Endothelial cell (in vitro differentiated cells): ENCODE results near the gene SRP68. TPM values are rescaled to one million over a fixed set of nuclear protein-coding genes. Genes with fewer than 3 reads are reported as not detected.

ENCODE experiments used
- DNase-seq: peaks from one replicate; pipeline ENCODE4 v3.0.0; 2021; ENCODE audit warnings: low spot score
- H3K27ac Mint-ChIP-seq: one replicate; pipeline ENCODE4 v1.8.0; 2021; ENCODE audit warnings: mixed read lengths, inconsistent platforms; ENCODE audit not compliant: unreplicated experiment
- H3K27me3 Mint-ChIP-seq: one replicate; pipeline ENCODE4 v1.8.0; 2021; ENCODE audit warnings: mild to moderate bottlenecking, moderate library complexity, mixed read lengths, inconsistent platforms; ENCODE audit not compliant: unreplicated experiment
- H3K36me3 Mint-ChIP-seq: one replicate; pipeline ENCODE4 v1.8.0; 2021; ENCODE audit warnings: mild to moderate bottlenecking, low read depth, mixed read lengths, inconsistent platforms; ENCODE audit not compliant: unreplicated experiment
- H3K4me1 Mint-ChIP-seq: one replicate; pipeline ENCODE4 v1.8.0; 2021; ENCODE audit warnings: mild to moderate bottlenecking, mixed read lengths, inconsistent platforms; ENCODE audit not compliant: unreplicated experiment
- H3K4me3 Mint-ChIP-seq: one replicate; pipeline ENCODE4 v1.8.0; 2021; ENCODE audit warnings: mild to moderate bottlenecking, mixed read lengths, inconsistent platforms; ENCODE audit not compliant: unreplicated experiment
- H3K9me3 Mint-ChIP-seq: one replicate; pipeline ENCODE4 v1.8.0; 2021; ENCODE audit warnings: mixed read lengths, inconsistent platforms; ENCODE audit not compliant: unreplicated experiment
- CTCF ChIP-seq: fragments of 200-600 bp; sonication (generic); IDR thresholded peaks from one replicate; pipeline ENCODE4 v1.5.0; 2021; ENCODE audit warnings: antibody characterized with exemption; ENCODE audit not compliant: unreplicated experiment
- total RNA-seq: library from RNA; stranded (reverse); fragmentation: NEBNext Ultra II Directional; extraction: Animal tissue kit (Norgen Biotek cat#: 25700); gene quantifications from one replicate; pipeline ENCODE4 v1.2.1, GENCODE V29; 2021; ENCODE audit not compliant: unreplicated experiment

SRP68 gene
- total RNA-seq, 1 donor from 2014 or later: 62.6 TPM

- H3K4me3 Mint-ChIP-seq: no peak overlapping the region
- H3K27me3 Mint-ChIP-seq: peaks cover 11% of the 10 kb centered on the region
- peaks cover 44% of the 10 kb centered on the region for H3K36me3 Mint-ChIP-seq
- H3K4me1 Mint-ChIP-seq: no peaks in the 10 kb centered on the region
- H3K9me3 Mint-ChIP-seq: no peaks in the 10 kb centered on the region
- no peak for TF ChIP-seq CTCF
- H3K27ac Mint-ChIP-seq: no peak overlapping the region
- no peak for DNase-seq
Measured at GRCh38 chr17:76087531-76087930, 15.2 kb upstream of the SRP68 start.

- DNase-seq: no peak
- Mint-ChIP-seq H3K36me3 (peaks cover 38% of the 10 kb centered on the region), H3K4me1 (no peaks in the 10 kb centered on the region), H3K9me3 (no peaks in the 10 kb centered on the region), H3K27ac (no peak overlapping the region), H3K27me3 (peaks cover 18% of the 10 kb centered on the region), H3K4me3 (no peak overlapping the region)
- no peak for TF ChIP-seq CTCF
Measured at GRCh38 chr17:76086384-76086783, 14.1 kb upstream of the SRP68 start.

- no peak for DNase-seq
- H3K27me3 Mint-ChIP-seq: peaks cover 21% of the 10 kb centered on the region
- peaks cover 2% of the 10 kb centered on the region for H3K4me1 Mint-ChIP-seq
- H3K4me3 Mint-ChIP-seq: no peak overlapping the region
- H3K27ac Mint-ChIP-seq: no peak overlapping the region
- no peaks in the 10 kb centered on the region for H3K9me3 Mint-ChIP-seq
- no peak for TF ChIP-seq CTCF
- H3K36me3 Mint-ChIP-seq: peaks cover 32% of the 10 kb centered on the region
Measured at GRCh38 chr17:76085731-76086366, 13.5 kb upstream of the SRP68 start.

- Mint-ChIP-seq H3K36me3 (peaks cover 29% of the 10 kb centered on the region), H3K4me3 (no peak overlapping the region), H3K27me3 (peaks cover 23% of the 10 kb centered on the region), H3K4me1 (peaks cover 5% of the 10 kb centered on the region), H3K9me3 (no peaks in the 10 kb centered on the region), H3K27ac (no peak overlapping the region)
- no peak for DNase-seq
- no peak for TF ChIP-seq CTCF
Measured at GRCh38 chr17:76085066-76085730, 12.9 kb upstream of the SRP68 start.

- peaks cover 20% of the 10 kb centered on the region for H3K36me3 Mint-ChIP-seq
- no peak overlapping the region for H3K4me3 Mint-ChIP-seq
- TF ChIP-seq CTCF: no peak
Measured at GRCh38 chr17:76083536-76084182, 11.3 kb upstream of the SRP68 start.

More at GRCh38 chr17:76083536-76084182, 11.3 kb upstream of the SRP68 start:
- H3K4me1 Mint-ChIP-seq: peaks cover 5% of the 10 kb centered on the region
- no peak overlapping the region for H3K27ac Mint-ChIP-seq
- no peaks in the 10 kb centered on the region for H3K9me3 Mint-ChIP-seq
- peaks cover 23% of the 10 kb centered on the region for H3K27me3 Mint-ChIP-seq
- no peak for DNase-seq
